Tibial artery (tissue), 4 donors: ENCODE measurements around the gene UFM1.

ENCODE experiments used
- DNase-seq, 2 donors: peaks; one replicate each; pipeline ENCODE4 v3.0.0-alpha.2; 2019
- H3K27ac ChIP-seq, 2 donors: fragments of 200-600 bp; sonication (generic) in 1 of 2; 1 replicate in 1 of 2; 2 replicates in 1 of 2; pipeline ENCODE4 v1.5.1; 2018 to 2019; ENCODE audit warnings: mild to moderate bottlenecking in 1 of 2
- H3K27me3 ChIP-seq, 2 donors: fragments of 200-600 bp; sonication (generic) in 1 of 2; one replicate each; pipeline versions ENCODE4 v1.5.1 to v1.6.0; 2016 to 2019
- H3K36me3 ChIP-seq, 3 donors: fragments of 200-600 bp; sonication (generic) in 2 of 3; one replicate each; pipeline ENCODE4 v1.5.1; 2016 to 2019; ENCODE audit warnings: mild to moderate bottlenecking in 2 of 3
- H3K4me1 ChIP-seq, 4 donors: fragments of 200-600 bp; sonication (generic) in 2 of 4; 1 replicate in 3 of 4; 2 replicates in 1 of 4; pipeline ENCODE4 v1.5.1; 2016 to 2019
- H3K4me3 ChIP-seq, 2 donors: fragments of 200-600 bp; sonication (generic) in 1 of 2; 1 replicate in 1 of 2; 2 replicates in 1 of 2; pipeline ENCODE4 v1.5.1; 2018 to 2019; ENCODE audit warnings: mild to moderate bottlenecking in 2 of 2
- H3K9me3 ChIP-seq, 3 donors: fragments of 200-600 bp; sonication (generic) in 1 of 3; one replicate each; pipeline ENCODE4 v1.5.1; 2016 to 2019
- intact Hi-C: fragments of 100-400 bp; cut with DNase I; formaldehyde crosslinking; loops from one replicate; pipeline ENCODE4 v1.15.0; 2023; ENCODE audit warnings: low total_unique reads
- TF ChIP-seq, protein P1 (sequence below), 2 experiments: fragments of 200-600 bp in 1 of 2; fragments of 450-650 bp in 1 of 2; IDR thresholded peaks; one replicate each; pipeline ENCODE4 v1.5.1; 2017 to 2019; ENCODE audit warnings: antibody characterized with exemption in 2 of 2, mild to moderate bottlenecking in 1 of 2, moderate library complexity in 1 of 2

Gene UFM1

DNA sequence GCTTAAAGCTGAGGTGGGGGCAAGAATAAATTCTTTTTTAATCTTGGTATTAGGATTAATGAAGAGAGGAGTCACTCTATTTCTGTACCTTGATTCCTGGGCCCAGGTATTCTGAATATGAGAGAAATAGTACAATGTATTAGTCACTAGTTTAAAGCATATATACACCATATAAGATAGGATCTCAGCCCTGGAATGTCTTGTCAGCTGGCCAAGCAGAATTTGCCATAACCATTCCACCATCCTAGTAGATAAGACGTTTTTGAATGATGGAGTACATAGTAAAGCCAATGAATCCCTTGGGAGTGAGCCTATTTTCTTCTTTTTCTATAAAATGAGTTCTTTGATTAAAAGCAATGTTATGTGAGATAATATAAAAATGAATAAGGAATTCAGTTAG is 55.6 kb downstream of the UFM1 start:
- Histone ChIP-seq H3K4me1 (no peaks in the 10 kb centered on the region), H3K27ac (no peak overlapping the region), H3K4me3 (no peak overlapping the region), H3K27me3 (no peaks in the 10 kb centered on the region), H3K9me3 (no peaks in the 10 kb centered on the region), H3K36me3 (no peaks in the 10 kb centered on the region)
- TF ChIP-seq, protein P1, sequence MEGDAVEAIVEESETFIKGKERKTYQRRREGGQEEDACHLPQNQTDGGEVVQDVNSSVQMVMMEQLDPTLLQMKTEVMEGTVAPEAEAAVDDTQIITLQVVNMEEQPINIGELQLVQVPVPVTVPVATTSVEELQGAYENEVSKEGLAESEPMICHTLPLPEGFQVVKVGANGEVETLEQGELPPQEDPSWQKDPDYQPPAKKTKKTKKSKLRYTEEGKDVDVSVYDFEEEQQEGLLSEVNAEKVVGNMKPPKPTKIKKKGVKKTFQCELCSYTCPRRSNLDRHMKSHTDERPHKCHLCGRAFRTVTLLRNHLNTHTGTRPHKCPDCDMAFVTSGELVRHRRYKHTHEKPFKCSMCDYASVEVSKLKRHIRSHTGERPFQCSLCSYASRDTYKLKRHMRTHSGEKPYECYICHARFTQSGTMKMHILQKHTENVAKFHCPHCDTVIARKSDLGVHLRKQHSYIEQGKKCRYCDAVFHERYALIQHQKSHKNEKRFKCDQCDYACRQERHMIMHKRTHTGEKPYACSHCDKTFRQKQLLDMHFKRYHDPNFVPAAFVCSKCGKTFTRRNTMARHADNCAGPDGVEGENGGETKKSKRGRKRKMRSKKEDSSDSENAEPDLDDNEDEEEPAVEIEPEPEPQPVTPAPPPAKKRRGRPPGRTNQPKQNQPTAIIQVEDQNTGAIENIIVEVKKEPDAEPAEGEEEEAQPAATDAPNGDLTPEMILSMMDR (IDR thresholded peaks at IDR 0.05) = no peak
- DNase-seq = no peak
- intact Hi-C loops = no loop called here

DNA sequence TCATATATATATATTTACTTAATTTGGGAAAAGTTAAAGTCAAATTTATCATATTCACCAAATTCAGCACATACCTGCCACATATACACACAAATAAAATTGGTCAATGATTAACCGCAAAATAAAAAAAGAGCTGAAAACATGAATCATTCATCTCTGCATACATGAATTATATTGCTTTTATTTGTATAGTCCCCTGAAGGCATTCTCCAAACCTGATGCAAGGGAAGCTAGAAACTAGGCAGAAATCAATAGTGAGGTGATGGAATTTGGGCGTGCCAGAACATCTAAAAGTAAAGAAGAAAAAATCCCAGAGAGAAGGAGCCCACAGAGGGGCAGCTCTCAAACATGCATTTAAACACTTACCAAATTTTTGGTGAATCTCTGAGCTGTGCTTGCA is 60.1 kb downstream of the UFM1 start:
- no peak overlapping the region for H3K27ac ChIP-seq
- no peak for DNase-seq

DNA sequence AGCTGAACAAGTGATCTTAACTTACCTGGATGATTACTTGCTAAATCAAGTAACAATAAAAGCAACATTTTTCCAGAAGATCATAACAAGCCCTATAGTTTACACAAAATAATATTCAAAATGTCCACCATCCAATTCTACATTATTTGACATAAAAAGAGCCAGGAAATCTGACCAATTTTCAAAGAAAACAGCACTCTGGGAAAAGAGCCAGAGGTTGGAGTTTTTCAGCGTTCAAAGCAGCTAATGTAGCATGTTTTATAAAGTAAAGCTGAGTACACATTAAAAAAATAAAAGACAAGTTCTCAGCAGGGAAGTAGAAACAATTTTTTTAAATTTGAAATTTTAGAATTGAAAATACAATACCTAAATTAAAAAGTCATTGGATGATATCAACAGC is 62.6 kb downstream of the UFM1 start:
- Histone ChIP-seq H3K9me3 (no peaks in the 10 kb centered on the region), H3K4me3 (no peak overlapping the region), H3K36me3 (no peaks in the 10 kb centered on the region), H3K27me3 (no peaks in the 10 kb centered on the region), H3K27ac (no peak overlapping the region), H3K4me1 (no peaks in the 10 kb centered on the region)
- TF ChIP-seq, protein P1 (IDR thresholded peaks at IDR 0.05) = no peak
- no peak for DNase-seq
- intact Hi-C loops = no loop called here

More for the DNA sequence above, 60.1 kb downstream of the UFM1 start:
- Histone ChIP-seq H3K9me3 (no peaks in the 10 kb centered on the region), H3K4me3 (no peak overlapping the region), H3K36me3 (no peaks in the 10 kb centered on the region), H3K4me1 (no peaks in the 10 kb centered on the region), H3K27me3 (no peaks in the 10 kb centered on the region)
- intact Hi-C loops = no loop called here
- TF ChIP-seq, protein P1 (IDR thresholded peaks at IDR 0.05) = no peak
